Kidney (tissue), 14 donors: ENCODE data around the gene GDF9. TPM values are rescaled to one million over a fixed set of nuclear protein-coding genes. Genes with fewer than 3 reads are reported as not detected.

Source experiments
- DNase-seq, 5 donors: peaks; one replicate each; pipeline ENCODE4 v3.0.0-alpha.2; 2013 to 2020
- FAIRE-seq: peaks from 2 replicates; lab custom pipeline; 2012; peaks lifted over from hg19 to GRCh38; lab: Jason Lieb, UNC
- H3K27ac ChIP-seq, 2 donors: one replicate each; pipeline ENCODE4 v1.7.0; 2013; ENCODE audit warnings: low read depth in 2 of 2, low read length in 2 of 2, inconsistent platforms in 1 of 2
- H3K27me3 ChIP-seq: one replicate; pipeline ENCODE4 v1.7.1; 2013; ENCODE audit warnings: low read length, inconsistent platforms; ENCODE audit not compliant: control insufficient read depth, insufficient read depth
- H3K36me3 ChIP-seq, 3 donors: one replicate each; pipeline versions ENCODE4 v1.7.0 to v1.7.1; 2013; ENCODE audit warnings: low read length in 3 of 3, control low read depth in 1 of 3, inconsistent platforms in 1 of 3; ENCODE audit not compliant: insufficient read depth in 3 of 3, control insufficient read depth in 2 of 3
- H3K4me1 ChIP-seq, 3 donors: one replicate each; pipeline versions ENCODE4 v1.7.0 to v1.7.1; 2013; ENCODE audit warnings: low read length in 3 of 3, inconsistent platforms in 1 of 3, low read depth in 1 of 3; ENCODE audit not compliant: control insufficient read depth in 2 of 3, insufficient read depth in 2 of 3
- H3K4me3 ChIP-seq, 3 donors: one replicate each; pipeline versions ENCODE4 v1.7.0 to v1.8.1; 2013; ENCODE audit warnings: low read length in 3 of 3, control low read depth in 1 of 3, inconsistent platforms in 1 of 3
- H3K9ac ChIP-seq, 3 donors: one replicate each; pipeline versions ENCODE4 v1.7.0 to v1.7.1; 2013; ENCODE audit warnings: low read length in 3 of 3, control low read depth in 1 of 3, inconsistent platforms in 1 of 3
- H3K9me3 ChIP-seq, 3 donors: one replicate each; pipeline versions ENCODE4 v1.7.0 to v1.7.1; 2013; ENCODE audit warnings: low read length in 3 of 3, control low read depth in 1 of 3, inconsistent platforms in 1 of 3; ENCODE audit not compliant: control insufficient read depth in 2 of 3, insufficient read depth in 1 of 3
- CTCF ChIP-seq: IDR thresholded peaks from 3 replicates; pipeline ENCODE4 v1.5.1; 2012; ENCODE audit warnings: mild to moderate bottlenecking, moderate library complexity, borderline replicate concordance; ENCODE audit not compliant: insufficient read depth; ENCODE audit errors: extremely low read depth
- intact Hi-C: fragments of 100-400 bp; cut with DNase I; formaldehyde crosslinking; loops from one replicate; pipeline ENCODE4 v1.11.1; 2022
- polyA plus RNA-seq: library from polyadenylated mRNA; stranded (reverse); fragments of 350-450 nt; fragmentation: Illumina TruSeq; extraction: RNeasy Lipid Tissue Mini Kit (QIAGEN cat#74804); gene quantifications from one replicate; pipeline ENCODE4 v1.2.3, GENCODE V29; 2014; ENCODE audit warnings: low read depth, low replicate concordance; ENCODE audit not compliant: insufficient read depth
- total RNA-seq: library from RNA; stranded (reverse); fragmentation: NEBNext Ultra II Directional; extraction: Animal tissue kit (Norgen Biotek cat#: 25700); gene quantifications from one replicate; pipeline ENCODE4 v1.2.1, GENCODE V29; 2021
- donor health status: control.
- donor health status: control.
- donor health status: control.
- donor health status: control.
- donor health status: control.
- donor health status: DM: yes; HTN: yes; CAD: no.
- donor health status: Normal renal cell carcinoma (clear cell type).

Gene GDF9
- total and polyA plus RNA-seq, 2 donors from 2014 or later, result 0.88 TPM

GRCh38 chr5:132877466-132877865 is 11.2 kb upstream of the GDF9 start:
- no peak for FAIRE-seq

DNA sequence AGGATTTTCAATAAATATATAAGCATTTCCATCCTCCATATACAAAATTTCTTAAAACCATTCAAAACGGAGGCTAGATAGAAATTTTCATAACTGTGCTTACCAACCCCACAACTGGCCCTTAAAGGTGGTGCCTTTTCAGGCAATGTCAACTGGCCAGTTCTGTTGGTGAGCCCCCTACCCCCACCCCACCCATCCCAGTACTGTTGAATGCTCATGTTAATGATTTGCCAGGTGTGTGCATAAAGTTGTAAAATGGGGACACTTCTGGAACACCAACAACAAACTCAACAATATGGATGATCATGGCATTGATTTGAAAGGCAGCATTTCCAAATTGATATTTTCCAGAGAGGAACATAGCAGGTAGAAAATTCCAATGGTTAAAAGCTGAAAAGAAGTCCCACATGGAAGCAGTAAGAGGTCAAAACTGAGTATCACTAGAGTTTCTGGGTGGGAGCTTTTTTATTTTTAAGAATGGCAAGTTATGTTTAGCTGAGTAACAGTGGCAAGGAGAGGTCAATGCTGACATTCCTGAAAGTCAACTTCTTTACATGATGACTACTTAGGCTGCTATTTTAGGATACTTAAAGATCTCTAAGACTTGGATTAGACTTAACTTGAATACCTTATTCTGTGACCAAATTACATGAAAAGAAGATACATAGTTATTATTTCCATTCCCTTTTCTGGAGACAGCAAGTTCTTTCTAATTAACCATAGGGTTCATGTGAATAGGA is 9.9 kb upstream of the GDF9 start:
- FAIRE-seq (no peak), DNase-seq (no peak)
- TF ChIP-seq CTCF, result no peak
- no peak overlapping the region for H3K4me3 ChIP-seq
- H3K36me3 ChIP-seq, result peaks cover 11 to 36% (median 25%) of the 10 kb centered on the region in 3 donors
- peaks cover 0 to 33% (median 11%) of the 10 kb centered on the region in 3 donors for H3K4me1 ChIP-seq
- peak overlapping the region in 1 of 2 donors; percentile 1 for H3K27ac ChIP-seq
- H3K9me3 ChIP-seq, result no peaks in the 10 kb centered on the region
- intact Hi-C loops, result no loop called here
- H3K27me3 ChIP-seq, result no peaks in the 10 kb centered on the region
- no peak overlapping the region for H3K9ac ChIP-seq

More at GRCh38 chr5:132877466-132877865, 11.2 kb upstream of the GDF9 start:
- H3K4me1 ChIP-seq, result peaks cover 0 to 24% (median 7%) of the 10 kb centered on the region in 3 donors
- H3K27me3 ChIP-seq, result no peaks in the 10 kb centered on the region
- H3K36me3 ChIP-seq, result peaks cover 7 to 36% (median 22%) of the 10 kb centered on the region in 3 donors
- H3K9me3 ChIP-seq, result no peaks in the 10 kb centered on the region
- DNase-seq, result no peak
- no peak for TF ChIP-seq CTCF
- intact Hi-C loops, result no loop called here
- no peak overlapping the region for H3K4me3 ChIP-seq
- no peak overlapping the region for H3K9ac ChIP-seq
- H3K27ac ChIP-seq, result peak overlapping the region in 1 of 2 donors; percentile 18

DNA sequence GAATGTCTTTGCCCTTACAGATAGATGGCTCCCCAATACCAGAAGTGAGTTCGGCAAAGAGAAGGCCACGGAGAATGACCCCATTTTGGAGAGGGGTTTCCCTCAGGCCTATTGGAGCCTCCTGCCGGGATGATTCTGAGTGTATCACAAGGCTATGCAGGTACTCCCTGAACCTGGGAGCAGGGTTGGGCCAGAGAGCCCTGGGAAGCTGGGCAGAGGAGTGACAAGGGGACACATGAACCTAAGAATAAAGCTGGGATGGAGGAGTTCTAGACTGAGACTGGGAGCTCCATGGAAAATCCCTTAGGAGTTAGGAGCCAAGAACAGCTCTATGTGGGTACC is 7.6 kb upstream of the GDF9 start:
- no peak for TF ChIP-seq CTCF
- FAIRE-seq (no peak), DNase-seq (no peak)
- Histone ChIP-seq H3K27ac (peak overlapping the region; percentile 75 to 86), H3K9ac (no peak overlapping the region), H3K9me3 (no peaks in the 10 kb centered on the region), H3K27me3 (no peaks in the 10 kb centered on the region), H3K4me3 (peak overlapping the region in 1 of 3 donors; percentile 24), H3K4me1 (peaks cover 0 to 33% (median 11%) of the 10 kb centered on the region in 3 donors), H3K36me3 (peaks cover 6 to 24% (median 16%) of the 10 kb centered on the region in 3 donors)
- intact Hi-C loops, result no loop called here
